Activated CD4-positive, alpha-beta memory T cell treated with anti-CD3 and anti-CD28 coated beads, Interleukin-2, amount 10 ng/mL, durations not matched to agents 7 days and 5 days (primary cell): ENCODE results near the gene SNX8. TPM values are rescaled to one million over a fixed set of nuclear protein-coding genes. Genes with fewer than 3 reads are reported as not detected.
A peak's percentile ranks its signal among the peaks of the same experiment; 100 is the strongest.

Source experiments
- CTCF ChIA-PET: fragments of 350-600 bp; sonication (Branson Sonifier 250); formaldehyde crosslinking; loops from one replicate; lab custom pipeline; 2021; ENCODE audit warnings: antibody characterized with exemption, inconsistent platforms; lab: Charles Lee
- POLR2A ChIA-PET: fragments of 350-600 bp; sonication (Branson Sonifier 250); formaldehyde crosslinking; loops from one replicate; lab custom pipeline; 2021; ENCODE audit warnings: antibody characterized with exemption; lab: Charles Lee
- DNase-seq: peaks from one replicate; pipeline ENCODE4 v3.0.0-alpha.2; 2020
- H3K27ac Mint-ChIP-seq: one replicate; pipeline ENCODE4 v1.8.0; 2021; ENCODE audit warnings: mild to moderate bottlenecking, mixed read lengths
- H3K27me3 Mint-ChIP-seq: one replicate; pipeline ENCODE4 v1.8.0; 2021; ENCODE audit warnings: mixed read lengths
- H3K36me3 Mint-ChIP-seq: one replicate; pipeline ENCODE4 v1.8.0; 2021; ENCODE audit warnings: low read depth, mixed read lengths
- H3K4me1 Mint-ChIP-seq: one replicate; pipeline ENCODE4 v1.8.0; 2021; ENCODE audit warnings: mixed read lengths
- H3K4me3 Mint-ChIP-seq: one replicate; pipeline ENCODE4 v1.8.0; 2021; ENCODE audit warnings: mild to moderate bottlenecking, mixed read lengths
- H3K9me3 Mint-ChIP-seq: one replicate; pipeline ENCODE4 v1.8.0; 2021; ENCODE audit warnings: mixed read lengths
- total RNA-seq, 2 experiments: library from RNA; stranded (reverse); gene quantifications; one replicate each; pipeline ENCODE4 v1.2.3, GENCODE V29; 2021

Gene SNX8
- 10 to 100 TPM; 22.4 to 26.8 TPM for total RNA-seq

- Mint-ChIP-seq H3K4me1 (peaks cover 20% of the 10 kb centered on the region), H3K27ac (peak within 1 kb of the TSS; percentile 76), H3K36me3 (no peaks in the 10 kb centered on the region), H3K9me3 (no peaks in the 10 kb centered on the region), H3K4me3 (no peak within 1 kb of the TSS), H3K27me3 (no peaks in the 10 kb centered on the region)
- ChIA-PET CTCF (no interaction called here), POLR2A (interaction anchor here (0.7 to 2.0 kb wide), 4 partner anchors 40 to 92 kb away, joined by 3 to 10 read pairs (median 4); no protein-coding TSS in a partner anchor)
- DNase-seq, result peak; percentile 95
These were observed at the start of gene SNX8 for GRCh38 chr7:2314209-2314955. Gene SNX8 (minus strand): TSS chr7:2314441. CDS start chr7:2314421, 20 bp downstream.

- Mint-ChIP-seq H3K36me3 (peaks cover 78% of the 10 kb centered on the region), H3K9me3 (no peaks in the 10 kb centered on the region), H3K4me1 (peaks cover 18% of the 10 kb centered on the region), H3K27me3 (no peaks in the 10 kb centered on the region), H3K27ac (no peak overlapping the region), H3K4me3 (no peak overlapping the region)
- ChIA-PET CTCF (interaction anchor here (1.0 kb wide), 1 partner anchor 130 kb away, joined by 3 read pairs; the partner anchor contains the start of gene MAD1L1), POLR2A (interaction anchor here (1.0 kb wide), 1 partner anchor 9 kb away, joined by 4 read pairs; no protein-coding TSS in a partner anchor)
- DNase-seq, result no peak
These were observed 48.3 kb upstream of the SNX8 start for GRCh38 chr7:2362385-2363088.

- DNase-seq, result no peak
- peaks cover 73% of the 10 kb centered on the region for H3K36me3 Mint-ChIP-seq
- ChIA-PET POLR2A (interaction anchor here (1.9 kb wide), 1 partner anchor 8 kb away, joined by 5 read pairs; no protein-coding TSS in a partner anchor), CTCF (interaction anchor here (0.6 kb wide), 1 partner anchor 249 kb away, joined by 4 read pairs; no protein-coding TSS in a partner anchor)
- H3K9me3 Mint-ChIP-seq, result no peaks in the 10 kb centered on the region
- no peak overlapping the region for H3K27ac Mint-ChIP-seq
- H3K4me3 Mint-ChIP-seq, result no peak overlapping the region
- H3K4me1 Mint-ChIP-seq, result peaks cover 31% of the 10 kb centered on the region
- no peaks in the 10 kb centered on the region for H3K27me3 Mint-ChIP-seq
These were observed 46.6 kb upstream of the SNX8 start for GRCh38 chr7:2360796-2361195.

GRCh38 chr7:2359610-2360009 is 45.4 kb upstream of the SNX8 start:
- no peak for DNase-seq
- H3K27me3 Mint-ChIP-seq, result no peaks in the 10 kb centered on the region
- ChIA-PET POLR2A (interaction anchor here (1.9 kb wide), 1 partner anchor 10 kb away, joined by 5 read pairs; no protein-coding TSS in a partner anchor), CTCF (interaction anchor here (1.1 kb wide), 1 partner anchor 12 kb away, joined by 3 read pairs; no protein-coding TSS in a partner anchor)
- H3K27ac Mint-ChIP-seq, result no peak overlapping the region
- no peaks in the 10 kb centered on the region for H3K9me3 Mint-ChIP-seq
- no peak overlapping the region for H3K4me3 Mint-ChIP-seq
- H3K4me1 Mint-ChIP-seq, result peaks cover 31% of the 10 kb centered on the region
- peaks cover 64% of the 10 kb centered on the region for H3K36me3 Mint-ChIP-seq

- CTCF ChIA-PET, result interaction anchor here (1.1 kb wide), 1 partner anchor 11 kb away, joined by 3 read pairs; no protein-coding TSS in a partner anchor
These were observed 44.8 kb upstream of the SNX8 start for GRCh38 chr7:2358968-2359527.

GRCh38 chr7:2357571-2357970 is 43.3 kb upstream of the SNX8 start:
- peaks cover 42% of the 10 kb centered on the region for H3K4me1 Mint-ChIP-seq
- peak overlapping the region; percentile 20 for H3K4me3 Mint-ChIP-seq
- H3K36me3 Mint-ChIP-seq, result peaks cover 49% of the 10 kb centered on the region
- DNase-seq, result no peak
- no peaks in the 10 kb centered on the region for H3K9me3 Mint-ChIP-seq
- peak overlapping the region; percentile 32 for H3K27ac Mint-ChIP-seq
- ChIA-PET POLR2A (interaction anchor here (0.6 to 1.3 kb wide), 2 partner anchors 49 to 107 kb away, joined by 3 to 4 read pairs; no protein-coding TSS in a partner anchor), CTCF (interaction anchor here (1.2 to 1.3 kb wide), 2 partner anchors 9 to 10 kb away, joined by 3 read pairs; no protein-coding TSS in a partner anchor)
- no peaks in the 10 kb centered on the region for H3K27me3 Mint-ChIP-seq

More at GRCh38 chr7:2358968-2359527, 44.8 kb upstream of the SNX8 start:
- DNase-seq, result no peak
- POLR2A ChIA-PET, result interaction anchor here (1.9 kb wide), 1 partner anchor 10 kb away, joined by 5 read pairs; no protein-coding TSS in a partner anchor
- Mint-ChIP-seq H3K4me1 (peaks cover 33% of the 10 kb centered on the region), H3K27ac (no peak overlapping the region), H3K4me3 (no peak overlapping the region), H3K36me3 (peaks cover 61% of the 10 kb centered on the region), H3K9me3 (no peaks in the 10 kb centered on the region), H3K27me3 (no peaks in the 10 kb centered on the region)

- Mint-ChIP-seq H3K27me3 (no peaks in the 10 kb centered on the region), H3K4me3 (peak overlapping the region; percentile 20), H3K36me3 (peaks cover 45% of the 10 kb centered on the region), H3K27ac (peak overlapping the region; percentile 32), H3K4me1 (peaks cover 42% of the 10 kb centered on the region), H3K9me3 (no peaks in the 10 kb centered on the region)
- ChIA-PET CTCF (interaction anchor here (1.2 to 1.3 kb wide), 2 partner anchors 9 to 10 kb away, joined by 3 read pairs; no protein-coding TSS in a partner anchor), POLR2A (interaction anchor here (0.6 to 1.3 kb wide), 2 partner anchors 49 to 106 kb away, joined by 3 to 4 read pairs; no protein-coding TSS in a partner anchor)
- no peak for DNase-seq
These were observed 42.9 kb upstream of the SNX8 start for GRCh38 chr7:2357165-2357564.

- Mint-ChIP-seq H3K4me3 (peak overlapping the region; percentile 78), H3K36me3 (peaks cover 40% of the 10 kb centered on the region), H3K27me3 (no peaks in the 10 kb centered on the region), H3K4me1 (peaks cover 42% of the 10 kb centered on the region), H3K27ac (peak overlapping the region; percentile 71), H3K9me3 (no peaks in the 10 kb centered on the region)
- CTCF ChIA-PET, result interaction anchor here (0.7 to 1.5 kb wide), 4 partner anchors 9 to 96 kb away, joined by 3 to 4 read pairs (median 4); no protein-coding TSS in a partner anchor
- DNase-seq, result no peak
- POLR2A ChIA-PET, result interaction anchor here (1.0 to 3.7 kb wide), 7 partner anchors 9 to 200 kb away, joined by 3 to 39 read pairs (median 4); partner anchors contain the start of genes BRAT1, MRM2 and NUDT1
These were observed 41.4 kb upstream of the SNX8 start for GRCh38 chr7:2355705-2356008.

- ChIA-PET CTCF (interaction anchor here (0.7 to 2.4 kb wide), 5 partner anchors 8 to 97 kb away, joined by 3 to 11 read pairs (median 4); no protein-coding TSS in a partner anchor), POLR2A (interaction anchor here (1.0 to 3.7 kb wide), 13 partner anchors 9 to 851 kb away, joined by 3 to 39 read pairs (median 3); partner anchors contain the start of genes BRAT1, CHST12, INTS1 and MRM2)
- Mint-ChIP-seq H3K27ac (peak overlapping the region; percentile 71), H3K9me3 (no peaks in the 10 kb centered on the region), H3K36me3 (peaks cover 34% of the 10 kb centered on the region), H3K27me3 (no peaks in the 10 kb centered on the region), H3K4me1 (peaks cover 38% of the 10 kb centered on the region), H3K4me3 (peak overlapping the region; percentile 91)
- peak; percentile 26 for DNase-seq
These were observed 40.9 kb upstream of the SNX8 start for GRCh38 chr7:2354939-2355704.

GRCh38 chr7:2354186-2354938 is 40.1 kb upstream of the SNX8 start, which contains the start of gene EIF3B:
Gene EIF3B (plus strand): TSS chr7:2354827. CDS start chr7:2354922, 95 bp downstream.
- peaks cover 28% of the 10 kb centered on the region for H3K36me3 Mint-ChIP-seq
- peak within 1 kb of the TSS; percentile 100 for H3K27ac Mint-ChIP-seq
- peak; percentile 90 for DNase-seq
- peak within 1 kb of the TSS; percentile 91 for H3K4me3 Mint-ChIP-seq
- no peaks in the 10 kb centered on the region for H3K9me3 Mint-ChIP-seq
- no peaks in the 10 kb centered on the region for H3K27me3 Mint-ChIP-seq
- CTCF ChIA-PET, result interaction anchor here (0.6 to 2.4 kb wide), 8 partner anchors 10 to 827 kb away, joined by 3 to 11 read pairs (median 4); no protein-coding TSS in a partner anchor
- POLR2A ChIA-PET, result interaction anchor here (0.7 to 3.7 kb wide), 14 partner anchors 30 to 1796 kb away, joined by 3 to 39 read pairs (median 3); partner anchors contain the start of genes CHST12, INTS1, MAD1L1 and MRM2
- H3K4me1 Mint-ChIP-seq, result peaks cover 31% of the 10 kb centered on the region

GRCh38 chr7:2353936-2354185 is 39.6 kb upstream of the SNX8 start:
- Mint-ChIP-seq H3K4me3 (peak overlapping the region; percentile 91), H3K4me1 (peaks cover 27% of the 10 kb centered on the region), H3K9me3 (no peaks in the 10 kb centered on the region), H3K27me3 (no peaks in the 10 kb centered on the region), H3K36me3 (peaks cover 23% of the 10 kb centered on the region), H3K27ac (peak overlapping the region; percentile 100)
- peak; percentile 91 for DNase-seq
- CTCF ChIA-PET, result interaction anchor here (0.6 to 2.4 kb wide), 7 partner anchors 51 to 826 kb away, joined by 3 to 11 read pairs (median 4); no protein-coding TSS in a partner anchor
- POLR2A ChIA-PET, result interaction anchor here (0.7 to 3.7 kb wide), 13 partner anchors 30 to 1796 kb away, joined by 3 to 39 read pairs (median 3); partner anchors contain the start of genes CHST12, INTS1, MAD1L1 and MRM2
